HCT116 (cell line): ENCODE results near the gene IL1RN. TPM values are rescaled to one million over a fixed set of nuclear protein-coding genes. Genes with fewer than 3 reads are reported as not detected.

ENCODE experiments used
- ATAC-seq: fragments of 200-7000 bp; cut with Tn5 transposase; 2 replicates; pipeline ENCODE4 v1.9.1; 2020; ENCODE audit warnings: mild to moderate bottlenecking, moderate library complexity
- BruUV-seq: library from RNA; stranded (reverse); fragments of 400-500 nt; replicated peaks from 2 replicates; lab custom pipeline; 2021; lab: Mats Ljungman, UMichigan
- CTCF ChIA-PET: fragments of 300-600 bp; sonication (Branson Sonifier 250); formaldehyde crosslinking; loops from one replicate; lab custom pipeline; 2021; ENCODE audit warnings: antibody characterized with exemption; lab: Charles Lee
- POLR2A ChIA-PET: fragments of 300-600, 350-600 bp; sonication (Branson Sonifier 250); formaldehyde crosslinking; loops from one replicate; lab custom pipeline; 2021; ENCODE audit warnings: antibody characterized with exemption; lab: Charles Lee
- RAD21 ChIA-PET, 2 experiments: fragments of 300-600 bp; sonication (Branson Sonifier 250); formaldehyde crosslinking; loops; one replicate each; lab custom pipeline; 2023; ENCODE audit warnings: low total read pairs in 2 of 2; ENCODE audit not compliant: uncharacterized antibody in 2 of 2, unreplicated experiment in 2 of 2, low non-redundant PET in 1 of 2; lab: Charles Lee
- DNase-seq: peaks from one replicate; pipeline ENCODE4 v3.0.0-alpha.2; 2010; ENCODE audit warnings: low read depth, low spot score
- H2AFZ ChIP-seq: fragments of 200-600 bp; shearing (Covaris generic), sonication (generic); 2 replicates; pipeline ENCODE4 v1.6.1; 2017; ENCODE audit warnings: low read depth, mixed run types, mixed read lengths, antibody characterized with exemption, low read length; ENCODE audit not compliant: poor library complexity, severe bottlenecking
- H3K27ac ChIP-seq: 2 replicates; pipeline ENCODE4 v1.5.1; 2012; ENCODE audit warnings: low read depth, low read length
- H3K27me3 ChIP-seq: fragments of 200-600 bp; sonication (generic); 2 replicates; pipeline ENCODE4 v1.6.1; 2016; ENCODE audit warnings: mixed run types, low read length, mixed read lengths; ENCODE audit not compliant: insufficient read depth
- H3K36me3 ChIP-seq, 2 experiments: fragments of 200-500 bp in 1 of 2; fragments of 200-600 bp in 1 of 2; sonication (Bioruptor generic) in 1 of 2; sonication (generic) in 1 of 2; 2 replicates each; pipeline versions ENCODE4 v1.5.1 to v1.6.1; 2014 to 2016; ENCODE audit warnings: low read length in 2 of 2, inconsistent platforms in 1 of 2, mixed read lengths in 1 of 2, mixed run types in 1 of 2; ENCODE audit not compliant: insufficient read depth in 2 of 2, control insufficient read depth in 1 of 2
- H3K4me1 ChIP-seq, 2 experiments: fragments of 200-600 bp in 1 of 2; sonication (generic) in 1 of 2; 2 replicates each; pipeline versions ENCODE4 v1.5.1 to v1.6.1; 2012 to 2017; ENCODE audit warnings: low read length in 2 of 2, inconsistent platforms in 1 of 2, mild to moderate bottlenecking in 1 of 2, mixed read lengths in 1 of 2, mixed run types in 1 of 2, moderate library complexity in 1 of 2; ENCODE audit not compliant: insufficient read depth in 2 of 2, control insufficient read depth in 1 of 2
- H3K4me2 ChIP-seq: fragments of 200-600 bp; sonication (generic); 2 replicates; pipeline ENCODE4 v1.6.1; 2017; ENCODE audit warnings: mixed run types, low read length, mixed read lengths
- H3K4me3 ChIP-seq, 2 experiments: fragments of 200-600 bp in 1 of 2; sonication (generic) in 1 of 2; replicated peaks in 1 of 2; 2 replicates each; pipeline ENCODE4 v1.5.1; 2011 to 2016; ENCODE audit warnings: low read length in 2 of 2, control low read depth in 1 of 2, low read depth in 1 of 2, mild to moderate bottlenecking in 1 of 2, mixed read lengths in 1 of 2, mixed run types in 1 of 2
- H3K79me2 ChIP-seq: fragments of 200-600 bp; sonication (generic); 2 replicates; pipeline ENCODE4 v1.6.1; 2017; ENCODE audit warnings: mild to moderate bottlenecking, mixed run types, low read length, moderate library complexity, mixed read lengths; ENCODE audit not compliant: insufficient read depth
- H3K9ac ChIP-seq: fragments of 200-600 bp; sonication (generic); 2 replicates; pipeline ENCODE4 v1.6.1; 2016; ENCODE audit warnings: low read length, mixed read lengths
- H3K9me2 ChIP-seq: fragments of 200-600 bp; sonication (generic), shearing (Covaris generic); 2 replicates; pipeline ENCODE4 v1.6.1; 2017; ENCODE audit warnings: mixed run types, mild to moderate bottlenecking, moderate library complexity; ENCODE audit not compliant: insufficient read depth
- H3K9me3 ChIP-seq, 2 experiments: fragments of 200-500 bp in 1 of 2; fragments of 200-600 bp in 1 of 2; sonication (Bioruptor generic) in 1 of 2; sonication (generic) in 1 of 2; 2 replicates each; pipeline ENCODE4 v1.6.1; 2014 to 2017; ENCODE audit warnings: low read length in 2 of 2, mixed read lengths in 2 of 2, inconsistent platforms in 1 of 2, low read depth in 1 of 2, mild to moderate bottlenecking in 1 of 2, mixed run types in 1 of 2, moderate library complexity in 1 of 2; ENCODE audit not compliant: control insufficient read depth in 1 of 2, insufficient read depth in 1 of 2
- H4K20me1 ChIP-seq: fragments of 200-600 bp; sonication (generic), shearing (Covaris generic); 2 replicates; pipeline ENCODE4 v1.6.1; 2017; ENCODE audit warnings: mixed run types, mild to moderate bottlenecking, moderate library complexity; ENCODE audit not compliant: insufficient read depth
- CBX3 ChIP-seq: IDR thresholded peaks from 2 replicates; pipeline ENCODE4 v1.6.1; 2012; ENCODE audit warnings: low read depth
- EZH2 ChIP-seq: fragments of 200-600 bp; sonication (generic); IDR thresholded peaks from 2 replicates; pipeline ENCODE4 v1.6.1; 2017; ENCODE audit warnings: antibody characterized with exemption, mixed run types
- POLR2AphosphoS5 ChIP-seq: IDR thresholded peaks from 2 replicates; pipeline ENCODE4 v1.6.1; 2011; ENCODE audit warnings: mild to moderate bottlenecking, low read depth, low read length, moderate library complexity
- RAD21 ChIP-seq: IDR thresholded peaks from 2 replicates; pipeline ENCODE4 v1.6.1; 2012; ENCODE audit warnings: low read depth, mild to moderate bottlenecking
- TCF7L2 ChIP-seq: IDR thresholded peaks from 2 replicates; pipeline ENCODE4 v1.7.0; 2011; ENCODE audit warnings: borderline replicate concordance, inconsistent platforms; ENCODE audit not compliant: insufficient read depth, insufficient read length; ENCODE audit errors: extremely low read depth
- YY1 ChIP-seq: IDR thresholded peaks from 2 replicates; pipeline ENCODE4 v1.6.1; 2011; ENCODE audit warnings: low read length, low read depth, moderate library complexity, mild to moderate bottlenecking; ENCODE audit not compliant: insufficient replicate concordance; ENCODE audit errors: extremely low read depth
- intact Hi-C: fragments of 100-400 bp; cut with micrococcal nuclease; formaldehyde crosslinking; loops from 2 replicates; pipeline ENCODE4 v1.10.0; 2022
- total RNA-seq: library from RNA; stranded (reverse); gene quantifications from one replicate; pipeline ENCODE4 v1.2.1, GENCODE V29; 2021; ENCODE audit not compliant: unreplicated experiment
- TF ChIP-seq, protein P1 (sequence below), 3 experiments: fragments of 200-600 bp in 1 of 3; sonication (generic) in 1 of 3; IDR thresholded peaks in 2 of 3; conservative IDR thresholded peaks in 1 of 3; 2 replicates each; pipeline ENCODE4 v1.5.1; 2012 to 2017; ENCODE audit warnings: low read depth in 2 of 3, low read length in 2 of 3, antibody characterized with exemption in 1 of 3, borderline replicate concordance in 1 of 3, control low read depth in 1 of 3, mild to moderate bottlenecking in 1 of 3, mixed read lengths in 1 of 3, mixed run types in 1 of 3, moderate library complexity in 1 of 3; ENCODE audit not compliant: insufficient read depth in 1 of 3

IL1RN gene
- total RNA-seq, 1 experiment from 2014 or later = 0.25 TPM

DNA sequence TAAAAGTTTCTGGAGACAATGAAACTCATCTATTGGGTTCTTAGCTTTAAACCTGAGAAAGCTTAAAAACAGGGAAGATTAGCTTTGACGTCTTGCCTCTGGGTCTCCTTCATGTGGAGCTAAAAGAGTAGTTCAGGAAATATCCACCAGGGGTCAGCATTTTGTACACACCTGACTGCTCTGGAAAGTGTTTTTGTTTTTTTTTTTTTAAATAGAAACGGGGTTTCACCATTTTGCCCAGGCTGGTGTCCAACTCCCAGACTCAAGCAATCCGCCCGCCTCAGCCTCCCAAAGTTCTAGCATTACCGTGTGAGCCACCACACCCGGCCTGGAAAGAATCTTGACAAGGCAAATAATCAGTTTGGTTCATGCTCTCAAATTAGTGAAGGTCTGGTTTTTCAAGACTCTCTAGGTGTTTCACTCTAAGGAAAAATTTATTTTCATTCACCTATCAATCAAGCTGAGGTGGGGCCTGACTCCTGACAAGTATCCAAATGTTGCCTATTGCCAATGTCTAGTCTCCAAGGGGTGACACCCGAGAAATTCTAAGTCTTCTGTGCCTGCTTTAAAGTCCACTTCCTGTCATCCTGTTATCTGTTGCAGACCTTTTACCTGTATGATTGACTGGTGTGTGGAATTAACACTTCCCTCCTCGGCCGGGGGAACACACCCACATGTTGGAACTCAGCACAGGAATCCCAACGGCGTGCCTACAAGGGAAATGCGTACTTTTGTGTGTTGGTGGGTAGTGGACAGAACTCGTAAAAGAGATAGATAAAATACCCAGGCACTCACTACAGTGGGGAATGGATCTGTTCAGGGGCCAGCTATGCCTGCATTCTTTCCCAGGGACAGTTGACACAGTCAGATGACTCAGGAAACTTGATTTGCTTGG is 11.3 kb downstream of the IL1RN start:
- intact Hi-C loops = loop anchor here (1.0 to 5.0 kb wide), 3 partner anchors 61 to 254 kb away; no protein-coding TSS in a partner anchor
- Histone ChIP-seq H3K79me2 (no peaks in the 10 kb centered on the region), H3K4me3 (0 out of 4 replicates have a peak overlapping the region, but pooled peaks of 1 of the 2 experiments have one; percentile 5), H4K20me1 (no peaks in the 10 kb centered on the region), H3K36me3 (no peaks in the 10 kb centered on the region), H3K9me2 (no peaks in the 10 kb centered on the region), H2AFZ (peak overlapping the region; percentile 92), H3K9ac (no peak overlapping the region)
- TF ChIP-seq EZH2 (no peak), TCF7L2 (no peak), POLR2AphosphoS5 (0 out of 2 replicates have a peak, but pooled peaks have one; percentile 18), CBX3 (peak; percentile 46; the same call in 1 of the 2 replicates), RAD21 (peak; percentile 77), YY1 (peak; percentile 29)
- TF ChIP-seq, protein P1, sequence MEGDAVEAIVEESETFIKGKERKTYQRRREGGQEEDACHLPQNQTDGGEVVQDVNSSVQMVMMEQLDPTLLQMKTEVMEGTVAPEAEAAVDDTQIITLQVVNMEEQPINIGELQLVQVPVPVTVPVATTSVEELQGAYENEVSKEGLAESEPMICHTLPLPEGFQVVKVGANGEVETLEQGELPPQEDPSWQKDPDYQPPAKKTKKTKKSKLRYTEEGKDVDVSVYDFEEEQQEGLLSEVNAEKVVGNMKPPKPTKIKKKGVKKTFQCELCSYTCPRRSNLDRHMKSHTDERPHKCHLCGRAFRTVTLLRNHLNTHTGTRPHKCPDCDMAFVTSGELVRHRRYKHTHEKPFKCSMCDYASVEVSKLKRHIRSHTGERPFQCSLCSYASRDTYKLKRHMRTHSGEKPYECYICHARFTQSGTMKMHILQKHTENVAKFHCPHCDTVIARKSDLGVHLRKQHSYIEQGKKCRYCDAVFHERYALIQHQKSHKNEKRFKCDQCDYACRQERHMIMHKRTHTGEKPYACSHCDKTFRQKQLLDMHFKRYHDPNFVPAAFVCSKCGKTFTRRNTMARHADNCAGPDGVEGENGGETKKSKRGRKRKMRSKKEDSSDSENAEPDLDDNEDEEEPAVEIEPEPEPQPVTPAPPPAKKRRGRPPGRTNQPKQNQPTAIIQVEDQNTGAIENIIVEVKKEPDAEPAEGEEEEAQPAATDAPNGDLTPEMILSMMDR (IDR thresholded peaks at IDR 0.05 in 2 of 3, conservative IDR thresholded peaks at IDR 0.05 in 1 of 3; ENCODE audit: borderline replicate concordance in 1 of 3, insufficient read depth in 1 of 3, low read depth in 2 of 3, low read length in 2 of 3) = peak; percentile 75 to 93 (median 75)
- TF ChIP-seq, all 23 proteins: peak for 5
- peaks cover 0 to 16% of the 10 kb centered on the region in 2 experiments; a peak in 3 of 4 replicates for H3K4me1 ChIP-seq
- no peaks in the 10 kb centered on the region for H3K27me3 ChIP-seq
- ATAC-seq = peak; percentile 80
- H3K4me2 ChIP-seq = peak overlapping the region; percentile 49
- ChIA-PET RAD21 (interaction anchor here (0.7 to 2.1 kb wide), 4 partner anchors 18 to 523 kb away, joined by 3 to 10 read pairs (median 5); no protein-coding TSS in a partner anchor), CTCF (interaction anchor here (0.5 to 4.6 kb wide), 41 partner anchors 9 to 463 kb away, joined by 3 to 103 read pairs (median 5); no protein-coding TSS in a partner anchor), POLR2A (interaction anchor here (1.0 to 2.6 kb wide), 4 partner anchors 18 to 66 kb away, joined by 3 to 10 read pairs (median 7); no protein-coding TSS in a partner anchor)
- peak; percentile 79 for DNase-seq
- no peaks in the 10 kb centered on the region for H3K9me3 ChIP-seq
- H3K27ac ChIP-seq = no peak overlapping the region
- no TSS peak for BruUV-seq
